ENCODE results near the gene PLA1A. TPM values are rescaled to one million over a fixed set of nuclear protein-coding genes. Genes with fewer than 3 reads are reported as not detected.

Gene PLA1A
- total and polyA plus RNA-seq, 2 donors (not counting 3 experiments of a cell fraction or from before 2014, with no cell fraction given) = 0.07 TPM; not detected in 1

DNA sequence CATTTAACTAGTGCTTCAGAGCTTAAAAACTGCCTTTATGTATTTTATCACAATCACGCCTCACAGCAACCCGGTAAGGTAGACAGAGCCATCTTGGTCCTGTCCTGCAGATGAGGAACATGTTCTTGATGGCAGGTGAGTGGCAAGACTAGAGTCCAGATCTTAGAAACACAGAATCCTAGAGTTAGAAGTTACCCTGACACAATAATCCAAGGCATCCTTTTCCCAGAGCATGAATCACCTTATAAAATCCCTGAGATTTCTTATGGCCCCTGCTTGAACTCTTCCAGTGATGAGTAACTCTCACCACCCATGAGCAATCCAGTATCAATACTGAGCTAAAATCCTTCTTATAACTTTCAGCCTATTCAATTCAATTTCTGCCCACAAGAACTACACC, 45.8 kb downstream of the PLA1A start:
- CTCF ChIA-PET = interaction anchor here (1.7 kb wide), 1 partner anchor 29 kb away, joined by 4 read pairs; no protein-coding TSS in a partner anchor

DNA sequence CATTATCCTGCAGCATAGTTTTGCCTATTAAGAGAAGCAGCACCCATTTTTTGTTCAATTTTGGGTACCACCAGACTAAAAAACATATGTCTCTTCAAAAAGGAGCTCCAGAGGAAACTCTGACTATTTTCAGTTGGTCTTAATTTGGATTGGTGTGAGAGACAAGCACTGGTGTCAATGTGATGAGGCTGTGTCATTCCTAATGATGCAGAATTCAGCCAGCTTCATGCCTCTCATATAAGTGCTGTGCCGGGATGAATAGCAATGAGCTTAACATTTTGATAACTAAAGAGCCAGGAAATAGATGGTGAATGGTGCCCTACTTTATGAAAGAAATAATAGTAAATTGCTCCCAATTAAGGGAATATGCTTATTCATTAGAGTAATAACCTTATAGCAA, 46.8 kb downstream of the PLA1A start:
- H2AFZ ChIP-seq (ENCODE audit: low read depth, low read length) = no peak overlapping the region
- no peak for FAIRE-seq
- BruUV-seq (replicated peaks) = no TSS peak
- no peak overlapping the region for H3K9ac ChIP-seq (replicated peaks; ENCODE audit: extremely low read depth, insufficient read depth, low read length)
- dilution Hi-C loops (cut with MboI; ENCODE audit: extremely low pct_ligation_motif_present, low sequenced_read_pairs) (no loop called here), intact Hi-C loops (cut with micrococcal nuclease) (no loop called here)
- no peaks in the 10 kb centered on the region for H3K36me3 ChIP-seq (ENCODE audit: control insufficient read depth in 2 of 2, extremely low read depth in 1 of 2, insufficient read depth in 2 of 2, low read length in 2 of 2)
- no peaks in the 10 kb centered on the region for H4K20me1 ChIP-seq (replicated peaks; ENCODE audit: control insufficient read depth, extremely low read depth, insufficient read depth, low read length)
- no peaks in the 10 kb centered on the region for H3K9me1 ChIP-seq (replicated peaks; ENCODE audit: control insufficient read depth, extremely low read depth, insufficient read depth, low read length)
- no peaks in the 10 kb centered on the region for H3K27me3 ChIP-seq (ENCODE audit: control insufficient read depth in 2 of 2, insufficient read depth in 2 of 2, low read length in 2 of 2)
- ChIA-PET CTCF (no interaction called here), POLR2A (no interaction called here)
- TF ChIP-seq JUN (IDR thresholded peaks at IDR 0.05; ENCODE audit: borderline replicate concordance, insufficient read depth, insufficient read length, low read depth) = no peak
- no peak for TF ChIP-seq POLR2A (IDR thresholded peaks at IDR 0.05; ENCODE audit: low read depth, low read length)
- TF ChIP-seq GATA2 (IDR thresholded peaks at IDR 0.05; ENCODE audit: insufficient read depth, insufficient read length, low read depth, low read length) = no peak
- no peak for TF ChIP-seq MYC (IDR thresholded peaks at IDR 0.05; ENCODE audit: low read depth, low read length)
- TF ChIP-seq, protein P1, sequence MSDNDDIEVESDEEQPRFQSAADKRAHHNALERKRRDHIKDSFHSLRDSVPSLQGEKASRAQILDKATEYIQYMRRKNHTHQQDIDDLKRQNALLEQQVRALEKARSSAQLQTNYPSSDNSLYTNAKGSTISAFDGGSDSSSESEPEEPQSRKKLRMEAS (IDR thresholded peaks at IDR 0.05; ENCODE audit: insufficient read depth, insufficient read length) = no peak
- no peak for TF ChIP-seq FOS (IDR thresholded peaks at IDR 0.05; ENCODE audit: borderline replicate concordance, insufficient read depth, low read length)
- TF ChIP-seq, protein P2, sequence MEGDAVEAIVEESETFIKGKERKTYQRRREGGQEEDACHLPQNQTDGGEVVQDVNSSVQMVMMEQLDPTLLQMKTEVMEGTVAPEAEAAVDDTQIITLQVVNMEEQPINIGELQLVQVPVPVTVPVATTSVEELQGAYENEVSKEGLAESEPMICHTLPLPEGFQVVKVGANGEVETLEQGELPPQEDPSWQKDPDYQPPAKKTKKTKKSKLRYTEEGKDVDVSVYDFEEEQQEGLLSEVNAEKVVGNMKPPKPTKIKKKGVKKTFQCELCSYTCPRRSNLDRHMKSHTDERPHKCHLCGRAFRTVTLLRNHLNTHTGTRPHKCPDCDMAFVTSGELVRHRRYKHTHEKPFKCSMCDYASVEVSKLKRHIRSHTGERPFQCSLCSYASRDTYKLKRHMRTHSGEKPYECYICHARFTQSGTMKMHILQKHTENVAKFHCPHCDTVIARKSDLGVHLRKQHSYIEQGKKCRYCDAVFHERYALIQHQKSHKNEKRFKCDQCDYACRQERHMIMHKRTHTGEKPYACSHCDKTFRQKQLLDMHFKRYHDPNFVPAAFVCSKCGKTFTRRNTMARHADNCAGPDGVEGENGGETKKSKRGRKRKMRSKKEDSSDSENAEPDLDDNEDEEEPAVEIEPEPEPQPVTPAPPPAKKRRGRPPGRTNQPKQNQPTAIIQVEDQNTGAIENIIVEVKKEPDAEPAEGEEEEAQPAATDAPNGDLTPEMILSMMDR (IDR thresholded peaks at IDR 0.05; ENCODE audit: extremely low read depth in 1 of 2, insufficient read depth in 1 of 2, low read depth in 1 of 2, low read length in 2 of 2) = no peak
- no peak for TF ChIP-seq EZH2 (IDR thresholded peaks at IDR 0.05; ENCODE audit: borderline replicate concordance, low read depth, low read length, severe bottlenecking)
- TF ChIP-seq POLR2AphosphoS5 (IDR thresholded peaks at IDR 0.05; ENCODE audit: insufficient read depth, low read depth, low read length) = no peak
- DNase-seq (ENCODE audit: low read depth, low spot score) = no peak
- no peak overlapping the region for H3K4me3 ChIP-seq (replicated peaks in 1 of 3; ENCODE audit: insufficient read depth in 1 of 3, low read depth in 1 of 3, low read length in 3 of 3)
- H3K27ac ChIP-seq (ENCODE audit: insufficient read depth, low read depth, low read length) = no peak overlapping the region
- H3K4me1 ChIP-seq (ENCODE audit: control insufficient read depth, extremely low read depth, insufficient read depth, low read length) = peaks cover 4% of the 10 kb centered on the region
- no peak overlapping the region for H3K4me2 ChIP-seq (ENCODE audit: insufficient read depth, low read length)
- no peaks in the 10 kb centered on the region for H3K79me2 ChIP-seq (ENCODE audit: control insufficient read depth, insufficient read depth, low read length)
- H3K9me3 ChIP-seq (replicated peaks; ENCODE audit: control insufficient read depth, insufficient read depth, low read length) = no peaks in the 10 kb centered on the region

More for the DNA sequence above, 45.8 kb downstream of the PLA1A start:
- Histone ChIP-seq H3K27ac (ENCODE audit: insufficient read depth, low read depth, low read length) (no peak overlapping the region), H3K36me3 (ENCODE audit: control insufficient read depth in 2 of 2, extremely low read depth in 1 of 2, insufficient read depth in 2 of 2, low read length in 2 of 2) (no peaks in the 10 kb centered on the region), H4K20me1 (replicated peaks; ENCODE audit: control insufficient read depth, extremely low read depth, insufficient read depth, low read length) (no peaks in the 10 kb centered on the region), H2AFZ (ENCODE audit: low read depth, low read length) (no peak overlapping the region), H3K27me3 (ENCODE audit: control insufficient read depth in 2 of 2, insufficient read depth in 2 of 2, low read length in 2 of 2) (no peaks in the 10 kb centered on the region), H3K9ac (replicated peaks; ENCODE audit: extremely low read depth, insufficient read depth, low read length) (no peak overlapping the region), H3K79me2 (ENCODE audit: control insufficient read depth, insufficient read depth, low read length) (no peaks in the 10 kb centered on the region), H3K9me1 (replicated peaks; ENCODE audit: control insufficient read depth, extremely low read depth, insufficient read depth, low read length) (no peaks in the 10 kb centered on the region), H3K4me3 (replicated peaks in 1 of 3; ENCODE audit: insufficient read depth in 1 of 3, low read depth in 1 of 3, low read length in 3 of 3) (no peak overlapping the region), H3K9me3 (replicated peaks; ENCODE audit: control insufficient read depth, insufficient read depth, low read length) (no peaks in the 10 kb centered on the region), H3K4me2 (ENCODE audit: insufficient read depth, low read length) (no peak overlapping the region), H3K4me1 (ENCODE audit: control insufficient read depth, extremely low read depth, insufficient read depth, low read length) (peaks cover 11% of the 10 kb centered on the region)
- peak; percentile 46 for DNase-seq (ENCODE audit: low read depth, low spot score)
- POLR2A ChIA-PET = no interaction called here
- dilution Hi-C loops (cut with MboI; ENCODE audit: extremely low pct_ligation_motif_present, low sequenced_read_pairs) = no loop called here
- no TSS peak for BruUV-seq (replicated peaks)
- FAIRE-seq = peak; percentile 54
- no peak for TF ChIP-seq POLR2A (IDR thresholded peaks at IDR 0.05; ENCODE audit: low read depth, low read length)
- TF ChIP-seq FOS (IDR thresholded peaks at IDR 0.05; ENCODE audit: borderline replicate concordance, insufficient read depth, low read length) = peak; percentile 70
- TF ChIP-seq, protein P1 (IDR thresholded peaks at IDR 0.05; ENCODE audit: insufficient read depth, insufficient read length) = no peak
- TF ChIP-seq POLR2AphosphoS5 (IDR thresholded peaks at IDR 0.05; ENCODE audit: insufficient read depth, low read depth, low read length) = no peak
- no peak for TF ChIP-seq JUN (IDR thresholded peaks at IDR 0.05; ENCODE audit: borderline replicate concordance, insufficient read depth, insufficient read length, low read depth)
- intact Hi-C loops (cut with micrococcal nuclease) = no loop called here

Data from endothelial cell of umbilical vein (primary cell).